Measurements from ENCODE around the gene VPS4A.
A peak's percentile ranks its signal among the peaks of the same experiment; 100 is the strongest.

The VPS4A gene

GRCh38 chr16:69327585-69328310 is 16.6 kb downstream of the VPS4A start:
- no peak overlapping the region; the same call in 1 of the 2 replicates for H3K4me3 ChIP-seq (ENCODE audit: low read depth, low read length)
- H3K4me1 ChIP-seq = peaks cover 10% of the 10 kb centered on the region
- TF ChIP-seq CTCF (IDR thresholded peaks at IDR 0.05; ENCODE audit: low read depth, low read length) = no peak

GRCh38 chr16:69328854-69329316 is 17.7 kb downstream of the VPS4A start:
- Histone ChIP-seq H3K4me3 (ENCODE audit: low read depth, low read length) (peak overlapping the region; percentile 91), H3K9me3 (no peaks in the 10 kb centered on the region), H3K36me3 (peaks cover 73% of the 10 kb centered on the region), H3K4me1 (peaks cover 10% of the 10 kb centered on the region), H3K27me3 (no peaks in the 10 kb centered on the region)
- no peak for DNase-seq
- no peak for TF ChIP-seq CTCF (IDR thresholded peaks at IDR 0.05; ENCODE audit: low read depth, low read length)

More at GRCh38 chr16:69327585-69328310, 16.6 kb downstream of the VPS4A start:
- DNase-seq = no peak
- H3K36me3 ChIP-seq = peaks cover 73% of the 10 kb centered on the region
- H3K9me3 ChIP-seq = no peaks in the 10 kb centered on the region
- H3K27me3 ChIP-seq = no peaks in the 10 kb centered on the region

GRCh38 chr16:69329369-69330285 is 18.5 kb downstream of the VPS4A start:
- H3K36me3 ChIP-seq = peaks cover 73% of the 10 kb centered on the region
- H3K4me1 ChIP-seq = peaks cover 2% of the 10 kb centered on the region
- no peaks in the 10 kb centered on the region for H3K27me3 ChIP-seq
- no peak for TF ChIP-seq CTCF (IDR thresholded peaks at IDR 0.05; ENCODE audit: low read depth, low read length)
- H3K4me3 ChIP-seq (ENCODE audit: low read depth, low read length) = peak overlapping the region; percentile 91
- no peak for DNase-seq
- no peaks in the 10 kb centered on the region for H3K9me3 ChIP-seq

GRCh38 chr16:69330286-69331109 is 19.3 kb downstream of the VPS4A start, which contains the start of gene PDF:
PDF (minus strand) TSS chr16:69330588; CDS start chr16:69330570, 18 bp downstream.
- peak; percentile 97 for DNase-seq
- peaks cover 73% of the 10 kb centered on the region for H3K36me3 ChIP-seq
- no peaks in the 10 kb centered on the region for H3K4me1 ChIP-seq
- no peaks in the 10 kb centered on the region for H3K27me3 ChIP-seq
- TF ChIP-seq CTCF (IDR thresholded peaks at IDR 0.05; ENCODE audit: low read depth, low read length) = no peak
- no peaks in the 10 kb centered on the region for H3K9me3 ChIP-seq
- H3K4me3 ChIP-seq (ENCODE audit: low read depth, low read length) = peak within 1 kb of the TSS; percentile 91

GRCh38 chr16:69334696-69335095 is 23.5 kb downstream of the VPS4A start:
- TF ChIP-seq CTCF (IDR thresholded peaks at IDR 0.05; ENCODE audit: low read depth, low read length) = no peak
- peaks cover 51% of the 10 kb centered on the region for H3K36me3 ChIP-seq
- H3K4me3 ChIP-seq (ENCODE audit: low read depth, low read length) = no peak overlapping the region
- no peaks in the 10 kb centered on the region for H3K27me3 ChIP-seq
- no peaks in the 10 kb centered on the region for H3K4me1 ChIP-seq
- no peaks in the 10 kb centered on the region for H3K9me3 ChIP-seq
- no peak for DNase-seq

Measured in BE2C (cell line).